NK-92 treated with Interleukin-12 subunit alpha and Interleukin-12 subunit beta, amount 100 ng/mL, for 24 hours (cell line): ENCODE results near the gene GBF1.

Experiments used
- DNase-seq: peaks from one replicate; lab custom pipeline; 2025; lab: John Stamatoyannopoulos, UW

Gene GBF1

DNA sequence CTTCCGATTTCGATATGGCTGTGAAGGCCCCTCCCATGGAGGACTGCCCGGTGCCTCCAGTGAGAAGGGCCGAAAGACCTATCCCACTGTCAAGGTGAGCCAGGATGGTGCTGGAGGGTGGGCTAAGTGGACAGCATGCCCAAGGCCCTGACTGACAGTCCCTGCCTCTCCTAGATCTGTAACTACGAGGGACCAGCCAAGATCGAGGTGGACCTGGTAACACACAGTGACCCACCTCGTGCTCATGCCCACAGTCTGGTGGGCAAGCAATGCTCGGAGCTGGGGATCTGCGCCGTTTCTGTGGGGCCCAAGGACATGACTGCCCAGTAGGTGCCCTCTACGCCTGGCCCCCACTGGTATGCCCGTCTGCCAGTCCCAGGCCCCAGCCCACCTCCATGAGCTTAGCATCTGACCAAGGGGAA, 151.4 kb downstream of the GBF1 start:
- DNase-seq, result no peak

DNA sequence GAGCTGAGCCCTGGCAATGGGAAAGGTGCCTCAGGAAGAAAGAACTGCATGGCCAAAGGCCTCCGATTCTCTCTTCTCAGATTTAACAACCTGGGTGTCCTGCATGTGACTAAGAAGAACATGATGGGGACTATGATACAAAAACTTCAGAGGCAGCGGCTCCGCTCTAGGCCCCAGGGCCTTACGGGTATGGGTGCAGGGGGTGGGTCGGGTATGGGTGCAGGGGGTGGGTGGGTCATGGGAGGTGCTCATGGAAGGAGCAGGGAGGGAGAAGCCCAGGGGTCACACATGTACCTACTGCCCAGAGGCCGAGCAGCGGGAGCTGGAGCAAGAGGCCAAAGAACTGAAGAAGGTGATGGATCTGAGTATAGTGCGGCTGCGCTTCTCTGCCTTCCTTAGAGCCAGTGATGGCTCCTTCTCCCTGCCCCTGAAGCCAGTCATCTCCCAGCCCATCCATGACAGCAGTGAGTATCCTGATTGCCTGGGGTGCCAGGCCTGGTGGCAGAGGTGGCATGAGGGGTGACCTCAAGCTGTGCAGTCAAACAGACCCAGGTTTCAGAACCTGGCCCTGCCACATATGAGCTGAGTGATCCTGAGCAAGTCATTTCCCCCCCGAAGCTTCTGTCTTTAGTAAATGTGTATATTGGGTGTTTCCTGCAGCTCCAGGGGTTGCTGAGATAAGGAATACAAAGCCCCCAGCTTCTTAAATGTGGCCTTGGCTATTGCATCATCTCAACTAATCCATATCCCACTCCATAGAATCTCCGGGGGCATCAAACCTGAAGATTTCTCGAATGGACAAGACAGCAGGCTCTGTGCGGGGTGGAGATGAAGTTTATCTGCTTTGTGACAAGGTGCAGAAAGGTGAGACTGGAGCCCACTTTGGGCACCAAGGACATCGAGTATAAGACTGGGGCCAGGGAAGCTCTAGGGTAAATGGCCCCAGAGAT, 152.2 kb downstream of the GBF1 start:
- no peak for DNase-seq

DNA sequence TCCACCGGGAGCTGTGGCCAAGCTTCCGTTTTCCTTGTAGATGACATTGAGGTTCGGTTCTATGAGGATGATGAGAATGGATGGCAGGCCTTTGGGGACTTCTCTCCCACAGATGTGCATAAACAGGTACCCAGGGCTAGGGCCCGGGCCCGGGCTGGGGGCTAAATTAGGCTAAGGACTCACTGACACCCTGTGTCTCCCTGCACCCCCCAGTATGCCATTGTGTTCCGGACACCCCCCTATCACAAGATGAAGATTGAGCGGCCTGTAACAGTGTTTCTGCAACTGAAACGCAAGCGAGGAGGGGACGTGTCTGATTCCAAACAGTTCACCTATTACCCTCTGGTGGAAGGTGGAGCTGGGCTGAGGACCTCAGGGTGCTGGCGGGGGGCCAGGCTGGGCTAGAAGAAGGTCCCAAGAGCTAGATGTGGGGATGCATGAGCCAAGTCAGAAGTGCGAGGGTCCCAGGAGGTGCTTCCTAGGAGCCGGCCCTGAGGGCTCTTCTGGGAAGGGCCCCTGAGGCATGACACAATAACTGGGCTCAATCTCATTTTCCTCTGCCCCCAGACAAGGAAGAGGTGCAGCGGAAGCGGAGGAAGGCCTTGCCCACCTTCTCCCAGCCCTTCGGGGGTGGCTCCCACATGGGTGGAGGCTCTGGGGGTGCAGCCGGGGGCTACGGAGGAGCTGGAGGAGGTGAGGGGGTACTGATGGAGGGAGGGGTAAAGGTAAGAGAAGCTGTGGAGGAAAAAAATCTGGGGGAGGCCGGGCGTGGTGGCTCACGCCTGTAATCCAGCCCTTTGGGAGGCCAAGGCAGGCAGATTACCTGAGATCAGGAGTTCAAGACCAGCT, 153.1 kb downstream of the GBF1 start:
- no peak for DNase-seq

DNA sequence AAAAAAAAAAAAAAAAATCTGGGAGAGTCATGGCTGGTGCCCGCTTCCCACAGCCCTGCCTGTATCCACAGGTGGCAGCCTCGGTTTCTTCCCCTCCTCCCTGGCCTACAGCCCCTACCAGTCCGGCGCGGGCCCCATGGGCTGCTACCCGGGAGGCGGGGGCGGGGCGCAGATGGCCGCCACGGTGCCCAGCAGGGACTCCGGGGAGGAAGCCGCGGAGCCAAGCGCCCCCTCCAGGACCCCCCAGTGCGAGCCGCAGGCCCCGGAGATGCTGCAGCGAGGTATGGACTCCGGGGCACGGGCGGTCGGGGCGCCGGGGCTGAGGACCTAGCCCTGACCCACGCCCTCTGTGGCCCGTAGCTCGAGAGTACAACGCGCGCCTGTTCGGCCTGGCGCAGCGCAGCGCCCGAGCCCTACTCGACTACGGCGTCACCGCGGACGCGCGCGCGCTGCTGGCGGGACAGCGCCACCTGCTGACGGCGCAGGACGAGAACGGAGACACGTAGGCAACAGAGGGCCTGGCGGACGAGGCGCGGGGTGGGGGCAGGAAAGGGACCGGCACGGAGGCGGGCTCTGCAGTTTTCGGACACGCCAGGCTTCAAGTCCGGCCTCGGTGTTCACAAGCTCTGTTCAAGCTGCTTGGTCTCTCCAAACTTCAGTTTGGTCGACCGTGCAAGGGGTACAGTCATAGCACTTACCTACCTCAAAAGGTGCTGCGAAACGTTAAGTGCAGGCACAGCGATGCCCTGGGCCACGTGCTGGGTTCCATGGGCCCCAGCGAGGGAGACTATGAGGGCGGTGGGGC, 154.1 kb downstream of the GBF1 start:
- peak; percentile 69 for DNase-seq

DNA sequence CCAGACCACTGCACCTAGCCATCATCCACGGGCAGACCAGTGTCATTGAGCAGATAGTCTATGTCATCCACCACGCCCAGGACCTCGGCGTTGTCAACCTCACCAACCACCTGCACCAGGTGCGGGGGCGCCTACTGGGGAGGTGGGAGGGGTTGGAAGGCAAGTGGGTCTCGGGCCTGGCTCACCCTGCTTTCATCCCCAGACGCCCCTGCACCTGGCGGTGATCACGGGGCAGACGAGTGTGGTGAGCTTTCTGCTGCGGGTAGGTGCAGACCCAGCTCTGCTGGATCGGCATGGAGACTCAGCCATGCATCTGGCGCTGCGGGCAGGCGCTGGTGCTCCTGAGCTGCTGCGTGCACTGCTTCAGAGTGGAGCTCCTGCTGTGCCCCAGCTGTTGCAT, 154.7 kb downstream of the GBF1 start:
- no peak for DNase-seq

DNA sequence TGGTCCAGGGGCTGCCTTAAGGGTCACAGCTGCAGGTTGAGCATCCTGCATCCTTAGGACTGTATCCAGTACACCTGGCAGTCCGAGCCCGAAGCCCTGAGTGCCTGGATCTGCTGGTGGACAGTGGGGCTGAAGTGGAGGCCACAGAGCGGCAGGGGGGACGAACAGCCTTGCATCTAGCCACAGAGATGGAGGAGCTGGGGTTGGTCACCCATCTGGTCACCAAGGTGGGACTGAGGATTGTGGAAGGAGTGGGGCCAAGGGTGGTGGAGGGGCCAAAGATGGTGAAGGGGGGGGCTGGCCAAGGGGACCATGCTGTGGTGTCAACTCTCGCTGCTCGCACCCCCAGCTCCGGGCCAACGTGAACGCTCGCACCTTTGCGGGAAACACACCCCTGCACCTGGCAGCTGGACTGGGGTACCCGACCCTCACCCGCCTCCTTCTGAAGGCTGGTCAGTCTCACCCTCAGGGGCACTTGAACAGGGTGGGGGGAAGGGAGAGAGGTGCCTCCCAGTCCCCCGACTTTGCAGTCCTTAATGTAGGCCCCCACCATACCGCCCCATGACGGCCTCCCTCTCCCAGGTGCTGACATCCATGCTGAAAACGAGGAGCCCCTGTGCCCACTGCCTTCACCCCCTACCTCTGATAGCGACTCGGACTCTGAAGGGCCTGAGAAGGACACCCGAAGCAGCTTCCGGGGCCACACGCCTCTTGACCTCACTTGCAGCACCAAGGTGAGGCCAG, 155.4 kb downstream of the GBF1 start:
- DNase-seq, result no peak

DNA sequence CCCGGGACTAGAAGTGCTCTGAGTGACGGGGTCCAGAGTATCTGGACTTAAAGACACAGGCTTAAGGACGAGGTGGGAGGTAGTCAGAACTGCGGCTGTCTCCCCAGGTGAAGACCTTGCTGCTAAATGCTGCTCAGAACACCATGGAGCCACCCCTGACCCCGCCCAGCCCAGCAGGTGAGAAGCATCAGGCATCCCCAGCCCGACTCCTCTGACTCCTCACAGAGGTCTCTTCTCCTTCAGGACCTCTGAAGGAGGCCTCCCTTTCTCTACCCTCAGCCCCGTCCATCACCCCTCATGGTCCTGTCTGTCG, 156.0 kb downstream of the GBF1 start:
- no peak for DNase-seq

DNA sequence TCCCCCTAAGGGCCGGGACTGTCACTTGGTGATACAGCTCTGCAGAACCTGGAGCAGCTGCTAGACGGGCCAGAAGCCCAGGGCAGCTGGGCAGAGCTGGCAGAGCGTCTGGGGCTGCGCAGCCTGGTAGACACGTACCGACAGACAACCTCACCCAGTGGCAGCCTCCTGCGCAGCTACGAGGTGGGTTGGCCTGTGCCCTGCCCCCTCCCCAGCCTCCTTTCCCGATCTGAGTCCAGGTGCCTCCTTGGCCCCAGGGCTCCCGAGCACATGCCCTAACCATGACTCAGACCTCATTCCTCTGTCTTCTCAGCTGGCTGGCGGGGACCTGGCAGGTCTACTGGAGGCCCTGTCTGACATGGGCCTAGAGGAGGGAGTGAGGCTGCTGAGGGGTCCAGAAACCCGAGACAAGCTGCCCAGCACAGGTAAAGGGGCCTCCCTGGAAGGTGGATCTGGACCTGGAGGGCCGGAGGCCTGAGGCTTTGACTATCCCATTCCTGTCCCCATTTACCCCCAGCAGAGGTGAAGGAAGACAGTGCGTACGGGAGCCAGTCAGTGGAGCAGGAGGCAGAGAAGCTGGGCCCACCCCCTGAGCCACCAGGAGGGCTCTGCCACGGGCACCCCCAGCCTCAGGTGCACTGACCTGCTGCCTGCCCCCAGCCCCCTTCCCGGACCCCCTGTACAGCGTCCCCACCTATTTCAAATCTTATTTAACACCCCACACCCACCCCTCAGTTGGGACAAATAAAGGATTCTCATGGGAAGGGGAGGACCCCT, 156.6 kb downstream of the GBF1 start:
- no peak for DNase-seq

DNA sequence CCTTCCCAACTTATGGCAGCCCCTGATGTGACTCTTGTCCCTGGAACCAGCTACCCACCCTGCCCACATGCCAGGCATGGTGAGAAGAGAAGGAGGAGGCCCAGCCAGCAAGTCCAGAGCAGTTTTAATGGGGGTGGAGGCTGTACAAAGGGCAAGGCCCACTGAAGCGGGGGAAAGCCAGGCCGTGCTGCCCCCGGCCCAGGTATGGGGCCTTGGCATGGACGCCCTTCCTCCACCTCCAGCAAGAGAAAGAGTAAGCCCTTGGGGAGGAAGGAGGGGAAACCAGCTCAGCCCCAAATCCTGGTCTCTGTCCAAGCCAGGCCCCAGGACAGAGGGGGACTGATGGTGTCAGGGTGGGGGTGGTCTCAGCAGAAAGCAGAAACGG, 157.2 kb downstream of the GBF1 start:
- no peak for DNase-seq

DNA sequence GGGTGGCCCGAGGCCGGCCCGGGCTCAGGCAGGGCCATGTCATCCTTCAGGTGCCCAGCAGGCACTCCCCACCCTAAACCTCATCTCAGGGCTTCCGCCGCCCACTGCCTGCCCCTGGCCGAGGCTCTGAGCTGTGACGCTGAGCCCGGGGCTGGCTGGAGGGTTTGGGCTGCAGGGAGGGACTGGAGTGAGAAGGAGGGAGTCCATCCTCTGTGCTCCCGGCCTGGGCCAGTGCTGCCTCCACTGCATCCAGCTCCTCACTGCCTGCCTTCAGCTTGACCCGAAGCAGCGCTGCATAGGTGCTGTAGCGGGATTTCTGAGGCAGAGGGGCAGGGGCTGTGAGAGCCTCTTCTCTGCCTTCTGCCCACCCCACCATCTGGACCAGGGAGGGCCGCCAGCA, 157.8 kb downstream of the GBF1 start:
- DNase-seq, result no peak

DNA sequence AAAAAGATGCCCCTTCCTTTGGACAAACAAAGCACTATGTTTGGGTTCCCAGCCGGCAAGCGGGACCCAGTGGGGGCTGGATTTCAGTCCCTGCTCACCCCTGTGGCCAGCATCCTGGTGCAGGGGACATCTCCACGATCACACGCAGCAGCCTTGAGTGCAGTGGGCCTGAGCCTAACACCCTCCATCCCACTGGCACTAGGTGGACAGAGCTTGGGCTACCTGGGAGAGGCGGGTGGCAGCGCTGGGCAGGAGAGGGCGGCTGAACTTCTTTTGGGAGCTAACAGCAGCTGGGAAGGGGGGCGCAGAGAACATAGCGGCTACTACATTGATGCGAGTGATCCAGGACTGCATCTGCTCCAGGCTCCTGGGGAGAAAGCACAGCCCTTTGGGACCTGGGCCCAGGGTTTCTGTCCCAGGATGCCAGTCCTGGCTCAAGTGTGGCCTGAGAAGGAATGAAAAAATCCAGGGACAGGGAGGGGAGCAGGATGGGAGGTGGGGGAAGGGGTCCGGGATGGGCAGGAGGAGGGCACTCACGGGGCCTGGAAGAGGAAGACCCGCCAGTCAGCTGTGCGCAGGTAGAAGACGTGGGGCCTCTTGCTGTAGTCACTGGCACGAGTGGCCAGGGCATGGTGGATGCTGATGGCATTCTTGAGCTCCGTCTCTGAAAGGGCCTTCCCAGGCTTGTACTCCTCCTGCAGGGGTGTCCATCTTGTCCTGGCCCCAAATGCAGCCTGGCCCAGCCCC, 159.2 kb downstream of the GBF1 start:
- no peak for DNase-seq

DNA sequence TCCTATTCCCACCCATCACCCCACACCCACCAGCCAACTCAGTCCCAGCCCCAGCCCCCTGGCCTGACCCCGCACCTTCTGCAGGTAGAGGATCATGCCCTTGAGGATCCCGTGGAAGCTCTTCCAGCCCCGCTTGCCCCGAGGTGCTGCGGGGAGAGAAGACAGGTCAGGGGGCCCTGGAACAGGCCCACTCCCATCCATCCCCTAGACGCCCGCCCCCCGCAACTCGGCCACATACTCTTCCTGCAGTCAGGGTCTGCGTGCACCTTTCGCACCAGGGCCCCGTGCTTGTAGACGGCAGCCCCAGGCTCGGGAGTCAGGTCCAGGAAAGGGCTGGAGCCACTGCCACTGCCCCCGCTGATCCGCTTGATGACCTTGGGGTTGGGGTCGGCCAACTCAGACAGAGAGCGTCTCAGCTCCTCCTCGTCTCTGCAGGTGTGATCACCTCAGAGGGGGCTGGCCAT, 159.8 kb downstream of the GBF1 start:
- DNase-seq, result no peak

DNA sequence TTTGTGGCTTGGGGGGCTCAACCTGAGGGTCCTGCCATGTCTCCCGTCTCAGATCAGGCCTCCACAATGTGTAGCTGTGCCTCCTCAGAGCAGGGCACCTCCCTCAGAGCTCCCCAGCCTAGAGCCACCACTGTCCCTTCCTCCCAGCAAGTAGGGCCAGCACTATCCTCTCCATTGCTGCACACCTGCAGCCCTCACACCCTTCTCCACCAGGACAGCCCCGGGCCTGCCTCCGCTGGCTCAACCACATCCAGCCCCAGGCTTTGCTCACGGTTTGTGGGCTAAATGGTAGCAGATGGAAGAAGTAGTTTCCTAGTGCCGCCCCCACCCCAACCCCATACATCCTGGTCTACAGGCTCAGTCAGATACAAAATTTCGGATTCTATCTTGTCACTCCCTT, 160.3 kb downstream of the GBF1 start:
- no peak for DNase-seq

DNA sequence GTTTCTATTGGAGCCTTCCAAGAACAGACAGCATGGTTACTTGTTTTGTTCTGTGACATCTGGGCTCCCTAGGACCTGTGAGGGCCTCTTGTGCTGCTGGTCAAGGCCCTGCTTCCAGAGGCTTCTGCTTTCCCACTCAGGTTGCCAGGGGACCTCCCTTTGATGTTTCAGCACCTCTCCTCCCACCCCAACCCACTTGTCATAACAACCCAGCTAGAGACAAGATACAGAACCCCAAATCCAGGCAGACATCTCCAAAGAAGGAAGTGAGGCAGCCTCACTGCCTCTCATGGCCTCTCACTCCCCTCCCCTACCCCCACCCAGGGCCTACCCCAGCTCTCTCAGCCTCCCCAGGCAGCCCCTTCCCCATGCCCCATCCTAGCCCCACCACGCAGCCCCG, 161.5 kb downstream of the GBF1 start:
- DNase-seq, result no peak

DNA sequence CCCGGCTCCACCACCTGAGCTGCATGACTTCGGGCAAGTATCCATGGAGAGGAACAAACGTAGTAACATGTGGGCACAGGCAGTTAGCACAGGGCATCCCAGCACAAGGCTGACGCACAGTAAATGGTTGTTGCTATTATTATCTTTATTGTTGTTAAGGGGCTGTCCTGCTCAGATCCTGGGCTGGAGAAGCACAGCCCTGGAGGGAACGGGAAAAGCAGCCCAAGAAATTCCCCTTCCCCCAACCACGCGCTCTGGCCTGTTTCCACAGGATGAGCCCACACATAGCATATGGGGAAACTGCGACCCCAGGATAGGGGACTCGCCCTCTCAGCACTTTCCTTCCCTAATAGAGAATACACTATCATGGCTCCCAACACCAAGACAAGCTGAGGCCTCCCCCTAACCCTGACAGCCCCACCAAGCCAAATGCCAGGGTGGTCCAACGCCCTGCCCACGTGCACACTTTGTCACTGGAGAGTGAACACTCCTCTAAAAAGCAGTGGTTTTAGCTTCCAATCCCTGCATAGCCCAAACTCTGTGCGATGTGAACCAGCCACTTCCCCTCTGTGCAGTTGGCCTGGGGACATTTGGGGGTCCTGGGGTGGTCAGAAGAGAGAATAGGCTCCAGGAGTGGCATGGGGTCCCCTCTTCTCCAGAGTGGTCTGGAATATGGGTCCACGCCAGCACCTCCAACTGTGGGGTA, 162.2 kb downstream of the GBF1 start:
- DNase-seq, result no peak

DNA sequence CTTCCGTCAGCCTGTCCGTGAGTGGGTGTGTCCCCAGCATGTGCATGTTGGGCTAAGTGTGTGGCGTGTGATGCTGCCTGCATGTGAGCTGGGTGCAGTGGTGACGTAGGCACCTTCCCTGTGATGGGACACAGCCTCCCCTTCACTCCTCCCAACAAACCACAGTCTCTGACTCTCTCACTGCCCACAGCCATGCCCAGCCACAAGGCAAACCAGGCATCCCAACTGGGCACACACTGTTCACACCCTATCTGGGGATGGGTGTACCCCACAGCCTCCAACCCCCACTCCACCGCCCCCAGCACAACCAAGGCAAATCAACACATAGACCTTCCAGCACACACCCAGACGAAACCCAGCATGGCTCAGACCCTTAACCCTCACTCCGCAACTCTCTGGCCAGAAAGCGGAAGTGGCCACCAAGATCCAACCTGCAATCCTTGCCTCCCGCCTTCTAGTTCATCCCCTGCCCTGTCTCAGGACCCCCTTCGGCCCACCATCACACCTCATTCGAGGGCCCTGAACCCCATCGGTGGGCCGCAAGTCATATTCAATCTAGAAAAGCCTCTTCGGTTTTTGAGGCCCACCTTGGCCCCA, 162.9 kb downstream of the GBF1 start:
- DNase-seq, result no peak

DNA sequence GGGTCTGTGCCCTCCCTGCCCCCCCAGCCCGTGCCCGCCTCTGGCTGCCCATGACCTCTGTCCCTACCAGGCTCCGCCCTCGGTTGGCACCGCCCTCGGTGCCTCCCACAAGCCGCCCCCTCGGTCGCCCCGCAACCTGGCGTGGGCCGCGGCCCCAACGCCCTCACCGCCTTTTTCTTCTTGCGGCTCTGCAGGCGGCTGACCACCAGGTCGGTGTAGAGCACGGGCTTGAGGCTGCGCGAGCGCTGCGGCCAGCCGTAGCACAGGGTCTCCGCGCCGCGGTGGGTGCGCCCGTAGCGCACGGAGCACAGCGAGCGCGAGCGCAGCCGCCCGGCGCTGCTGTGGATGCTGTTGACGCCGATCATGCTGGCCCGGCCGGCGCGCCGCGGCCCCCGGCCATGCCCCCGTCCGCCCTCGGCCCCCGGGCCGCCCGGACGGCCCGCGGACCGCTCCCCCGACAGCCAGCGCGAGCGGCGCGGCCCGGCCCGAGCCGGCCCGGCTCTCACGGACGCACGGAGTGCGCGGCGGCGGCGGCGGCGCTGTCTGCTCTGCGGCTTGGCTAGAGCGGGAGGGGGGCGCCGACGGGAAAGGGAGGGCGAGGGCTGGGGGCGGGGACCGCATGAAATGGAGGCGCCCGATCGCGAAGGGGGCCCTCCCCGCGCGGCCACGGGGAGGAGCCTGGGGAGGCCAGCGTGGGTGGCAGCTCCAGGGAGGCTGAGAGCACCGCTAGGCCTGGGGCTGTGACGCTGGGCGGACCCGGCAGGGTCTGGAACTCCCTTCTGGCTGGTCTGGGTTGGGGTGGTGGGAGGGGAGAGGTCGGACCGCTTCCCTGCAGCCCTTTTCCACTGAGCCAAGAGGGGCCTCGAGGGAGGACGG, 163.6 kb downstream of the GBF1 start:
- no peak for DNase-seq
